HCT116 (cell line): ENCODE results near the gene ATL2. TPM values are rescaled to one million over a fixed set of nuclear protein-coding genes. Genes with fewer than 3 reads are reported as not detected.
"Not testable (repeated sequence)": the region's sequence is repeated elsewhere in the genome, so short reads cannot be mapped to it uniquely, and the experiment has no call there.

Source experiments
- ATAC-seq: fragments of 200-7000 bp; cut with Tn5 transposase; 2 replicates; pipeline ENCODE4 v1.9.1; 2020; ENCODE audit warnings: mild to moderate bottlenecking, moderate library complexity
- BruUV-seq: library from RNA; stranded (reverse); fragments of 400-500 nt; replicated peaks from 2 replicates; lab custom pipeline; 2021; lab: Mats Ljungman, UMichigan
- CTCF ChIA-PET: fragments of 300-600 bp; sonication (Branson Sonifier 250); formaldehyde crosslinking; loops from one replicate; lab custom pipeline; 2021; ENCODE audit warnings: antibody characterized with exemption; lab: Charles Lee
- POLR2A ChIA-PET: fragments of 300-600, 350-600 bp; sonication (Branson Sonifier 250); formaldehyde crosslinking; loops from one replicate; lab custom pipeline; 2021; ENCODE audit warnings: antibody characterized with exemption; lab: Charles Lee
- RAD21 ChIA-PET, 2 experiments: fragments of 300-600 bp; sonication (Branson Sonifier 250); formaldehyde crosslinking; loops; one replicate each; lab custom pipeline; 2023; ENCODE audit warnings: low total read pairs in 2 of 2; ENCODE audit not compliant: uncharacterized antibody in 2 of 2, unreplicated experiment in 2 of 2, low non-redundant PET in 1 of 2; lab: Charles Lee
- DNase-seq: peaks from one replicate; pipeline ENCODE4 v3.0.0-alpha.2; 2010; ENCODE audit warnings: low read depth, low spot score
- H2AFZ ChIP-seq: fragments of 200-600 bp; shearing (Covaris generic), sonication (generic); 2 replicates; pipeline ENCODE4 v1.6.1; 2017; ENCODE audit warnings: low read depth, mixed run types, mixed read lengths, antibody characterized with exemption, low read length; ENCODE audit not compliant: poor library complexity, severe bottlenecking
- H3K27ac ChIP-seq: 2 replicates; pipeline ENCODE4 v1.5.1; 2012; ENCODE audit warnings: low read depth, low read length
- H3K27me3 ChIP-seq: fragments of 200-600 bp; sonication (generic); 2 replicates; pipeline ENCODE4 v1.6.1; 2016; ENCODE audit warnings: mixed run types, low read length, mixed read lengths; ENCODE audit not compliant: insufficient read depth
- H3K36me3 ChIP-seq, 2 experiments: fragments of 200-500 bp in 1 of 2; fragments of 200-600 bp in 1 of 2; sonication (Bioruptor generic) in 1 of 2; sonication (generic) in 1 of 2; 2 replicates each; pipeline versions ENCODE4 v1.5.1 to v1.6.1; 2014 to 2016; ENCODE audit warnings: low read length in 2 of 2, inconsistent platforms in 1 of 2, mixed read lengths in 1 of 2, mixed run types in 1 of 2; ENCODE audit not compliant: insufficient read depth in 2 of 2, control insufficient read depth in 1 of 2
- H3K4me1 ChIP-seq, 2 experiments: fragments of 200-600 bp in 1 of 2; sonication (generic) in 1 of 2; 2 replicates each; pipeline versions ENCODE4 v1.5.1 to v1.6.1; 2012 to 2017; ENCODE audit warnings: low read length in 2 of 2, inconsistent platforms in 1 of 2, mild to moderate bottlenecking in 1 of 2, mixed read lengths in 1 of 2, mixed run types in 1 of 2, moderate library complexity in 1 of 2; ENCODE audit not compliant: insufficient read depth in 2 of 2, control insufficient read depth in 1 of 2
- H3K4me2 ChIP-seq: fragments of 200-600 bp; sonication (generic); 2 replicates; pipeline ENCODE4 v1.6.1; 2017; ENCODE audit warnings: mixed run types, low read length, mixed read lengths
- H3K4me3 ChIP-seq, 2 experiments: fragments of 200-600 bp in 1 of 2; sonication (generic) in 1 of 2; replicated peaks in 1 of 2; 2 replicates each; pipeline ENCODE4 v1.5.1; 2011 to 2016; ENCODE audit warnings: low read length in 2 of 2, control low read depth in 1 of 2, low read depth in 1 of 2, mild to moderate bottlenecking in 1 of 2, mixed read lengths in 1 of 2, mixed run types in 1 of 2
- H3K79me2 ChIP-seq: fragments of 200-600 bp; sonication (generic); 2 replicates; pipeline ENCODE4 v1.6.1; 2017; ENCODE audit warnings: mild to moderate bottlenecking, mixed run types, low read length, moderate library complexity, mixed read lengths; ENCODE audit not compliant: insufficient read depth
- H3K9ac ChIP-seq: fragments of 200-600 bp; sonication (generic); 2 replicates; pipeline ENCODE4 v1.6.1; 2016; ENCODE audit warnings: low read length, mixed read lengths
- H3K9me2 ChIP-seq: fragments of 200-600 bp; sonication (generic), shearing (Covaris generic); 2 replicates; pipeline ENCODE4 v1.6.1; 2017; ENCODE audit warnings: mixed run types, mild to moderate bottlenecking, moderate library complexity; ENCODE audit not compliant: insufficient read depth
- H3K9me3 ChIP-seq, 2 experiments: fragments of 200-500 bp in 1 of 2; fragments of 200-600 bp in 1 of 2; sonication (Bioruptor generic) in 1 of 2; sonication (generic) in 1 of 2; 2 replicates each; pipeline ENCODE4 v1.6.1; 2014 to 2017; ENCODE audit warnings: low read length in 2 of 2, mixed read lengths in 2 of 2, inconsistent platforms in 1 of 2, low read depth in 1 of 2, mild to moderate bottlenecking in 1 of 2, mixed run types in 1 of 2, moderate library complexity in 1 of 2; ENCODE audit not compliant: control insufficient read depth in 1 of 2, insufficient read depth in 1 of 2
- H4K20me1 ChIP-seq: fragments of 200-600 bp; sonication (generic), shearing (Covaris generic); 2 replicates; pipeline ENCODE4 v1.6.1; 2017; ENCODE audit warnings: mixed run types, mild to moderate bottlenecking, moderate library complexity; ENCODE audit not compliant: insufficient read depth
- ATF3 ChIP-seq: IDR thresholded peaks from 2 replicates; pipeline ENCODE4 v1.6.1; 2012
- CBX3 ChIP-seq: IDR thresholded peaks from 2 replicates; pipeline ENCODE4 v1.6.1; 2012; ENCODE audit warnings: low read depth
- CTCF ChIP-seq, 3 experiments: fragments of 200-600 bp in 1 of 3; sonication (generic) in 1 of 3; IDR thresholded peaks in 2 of 3; conservative IDR thresholded peaks in 1 of 3; 2 replicates each; pipeline ENCODE4 v1.5.1; 2012 to 2017; ENCODE audit warnings: low read depth in 2 of 3, low read length in 2 of 3, antibody characterized with exemption in 1 of 3, borderline replicate concordance in 1 of 3, control low read depth in 1 of 3, mild to moderate bottlenecking in 1 of 3, mixed read lengths in 1 of 3, mixed run types in 1 of 3, moderate library complexity in 1 of 3; ENCODE audit not compliant: insufficient read depth in 1 of 3
- EZH2 ChIP-seq: fragments of 200-600 bp; sonication (generic); IDR thresholded peaks from 2 replicates; pipeline ENCODE4 v1.6.1; 2017; ENCODE audit warnings: antibody characterized with exemption, mixed run types
- REST ChIP-seq: IDR thresholded peaks from 2 replicates; pipeline ENCODE4 v1.6.1; 2012; ENCODE audit warnings: low read depth
- SRF ChIP-seq: IDR thresholded peaks from 2 replicates; pipeline ENCODE4 v1.6.1; 2012; ENCODE audit warnings: low read depth
- YY1 ChIP-seq: IDR thresholded peaks from 2 replicates; pipeline ENCODE4 v1.6.1; 2011; ENCODE audit warnings: low read length, low read depth, moderate library complexity, mild to moderate bottlenecking; ENCODE audit not compliant: insufficient replicate concordance; ENCODE audit errors: extremely low read depth
- intact Hi-C: fragments of 100-400 bp; cut with micrococcal nuclease; formaldehyde crosslinking; loops from 2 replicates; pipeline ENCODE4 v1.10.0; 2022
- total RNA-seq: library from RNA; stranded (reverse); gene quantifications from one replicate; pipeline ENCODE4 v1.2.1, GENCODE V29; 2021; ENCODE audit not compliant: unreplicated experiment

ATL2 gene
- total RNA-seq, 1 experiment from 2014 or later, result 80.7 TPM

- not testable (repeated sequence) for ATAC-seq, H3K4me3 ChIP-seq, H3K9me3 ChIP-seq, H3K79me2 ChIP-seq, H3K4me1 ChIP-seq
- CTCF ChIA-PET, result interaction anchor here (0.6 kb wide), 1 partner anchor 127 kb away, joined by 4 read pairs; no protein-coding TSS in a partner anchor
- TF ChIP-seq CBX3, result peak; percentile 83; the same call in 1 of the 2 replicates
- TF ChIP-seq, all 23 proteins: peak for 1; not testable (repeated sequence) for 22
- intact Hi-C loops, H3K27ac ChIP-seq, POLR2A ChIA-PET, BruUV-seq, H3K4me2 ChIP-seq, DNase-seq, H2AFZ ChIP-seq, H3K36me3 ChIP-seq, H3K9ac ChIP-seq, H3K9me2 ChIP-seq, RAD21 ChIA-PET, H4K20me1 ChIP-seq, H3K27me3 ChIP-seq: not testable (repeated sequence)
Observed at GRCh38 chr2:38412235-38412871, 35.3 kb upstream of the ATL2 start.

GRCh38 chr2:38409156-38410102, 32.4 kb upstream of the ATL2 start:
- Histone ChIP-seq H2AFZ (no peak overlapping the region), H3K9me3 (peaks cover 0 to 8% of the 10 kb centered on the region in 2 experiments; a peak in 1 of 4 replicates), H3K27me3 (no peaks in the 10 kb centered on the region), H3K4me1 (no peaks in the 10 kb centered on the region), H3K9ac (no peak overlapping the region), H3K36me3 (no peaks in the 10 kb centered on the region), H3K4me2 (no peak overlapping the region), H3K79me2 (no peaks in the 10 kb centered on the region), H4K20me1 (no peaks in the 10 kb centered on the region), H3K9me2 (no peaks in the 10 kb centered on the region), H3K4me3 (no peak overlapping the region)
- DNase-seq (no peak), ATAC-seq (no peak)
- RAD21 ChIA-PET, result no interaction called here
- BruUV-seq, result no TSS peak
- CTCF ChIA-PET, result no interaction called here
- intact Hi-C loops, result no loop called here
- POLR2A ChIA-PET, result no interaction called here
- TF ChIP-seq YY1 (no peak), CTCF (IDR thresholded peaks at IDR 0.05 in 2 of 3, conservative IDR thresholded peaks at IDR 0.05 in 1 of 3; ENCODE audit: borderline replicate concordance in 1 of 3, insufficient read depth in 1 of 3, low read depth in 2 of 3, low read length in 2 of 3) (no peak), CBX3 (no peak), ATF3 (no peak), EZH2 (no peak), REST (no peak), SRF (no peak)
- TF ChIP-seq, all 23 proteins: peak for 0
- H3K27ac ChIP-seq, result no peak overlapping the region
